GM12878 (cell line): Measurements from ENCODE around the gene PCAT6. TPM values are rescaled to one million over a fixed set of nuclear protein-coding genes. Genes with fewer than 3 reads are reported as not detected.

ENCODE experiments used
- ATAC-seq: fragments of 200-7000 bp; cut with Tn5 transposase; 3 replicates; pipeline ENCODE4 v1.9.1; 2020; ENCODE audit warnings: mild to moderate bottlenecking, moderate library complexity
- BruUV-seq: library from RNA; stranded (reverse); fragments of 400-500 nt; replicated peaks from 2 replicates; lab custom pipeline; 2021; lab: Mats Ljungman, UMichigan
- CTCF ChIA-PET: fragments of 300-600 bp; sonication (Branson Sonifier 250); formaldehyde crosslinking; extraction: SDS; loops from one replicate; lab custom pipeline; 2021; ENCODE audit warnings: inconsistent platforms; lab: Yijun Ruan, JAX
- POLR2A ChIA-PET: fragments of 350-600 bp; formaldehyde crosslinking; extraction: SDS; loops from one replicate; lab custom pipeline; 2021; ENCODE audit warnings: inconsistent platforms; lab: Charles Lee
- RAD21 ChIA-PET: fragments of 300-600 bp; sonication (Branson Sonifier 250); formaldehyde crosslinking; loops from one replicate; lab custom pipeline; 2023; ENCODE audit warnings: antibody characterized with exemption; ENCODE audit not compliant: unreplicated experiment; lab: Charles Lee
- SMC1A ChIA-PET: fragments of 300-600 bp; sonication (Branson Sonifier 250); formaldehyde crosslinking; loops from one replicate; lab custom pipeline; 2023; ENCODE audit not compliant: unreplicated experiment, uncharacterized antibody; lab: Charles Lee
- DNase-seq: peaks from one replicate; pipeline ENCODE4 v3.0.0-alpha.2; 2011; ENCODE audit warnings: low read depth, low spot score
- FAIRE-seq: peaks from 3 replicates; lab custom pipeline; 2011; peaks lifted over from hg19 to GRCh38; lab: Jason Lieb, UNC
- H2AFZ ChIP-seq: 2 replicates; pipeline ENCODE4 v1.6.0; 2011; ENCODE audit warnings: low read depth, low read length, control low read depth; ENCODE audit not compliant: control insufficient read depth
- H3K27ac ChIP-seq: 2 replicates; pipeline ENCODE4 v1.5.1; 2011; ENCODE audit warnings: control low read depth; ENCODE audit not compliant: control insufficient read depth, insufficient read depth
- H3K27me3 ChIP-seq, 2 experiments: replicated peaks in 1 of 2; 2 replicates each; pipeline versions ENCODE4 v1.6.0 to v1.6.1; 2011; ENCODE audit warnings: low read length in 1 of 2; ENCODE audit not compliant: control insufficient read depth in 2 of 2, insufficient read depth in 2 of 2
- H3K36me3 ChIP-seq, 2 experiments: 2 replicates each; pipeline ENCODE4 v1.5.1; 2011; ENCODE audit warnings: low read length in 1 of 2; ENCODE audit not compliant: control insufficient read depth in 2 of 2, insufficient read depth in 2 of 2
- H3K4me1 ChIP-seq: 2 replicates; pipeline ENCODE4 v1.6.1; 2011; ENCODE audit warnings: mild to moderate bottlenecking, low read length, moderate library complexity, mixed read lengths; ENCODE audit not compliant: control insufficient read depth, insufficient read depth
- H3K4me2 ChIP-seq: 2 replicates; pipeline ENCODE4 v1.6.0; 2011; ENCODE audit warnings: control low read depth; ENCODE audit not compliant: control insufficient read depth, insufficient read depth
- H3K4me3 ChIP-seq: fragments of 200-600 bp; sonication (generic); 2 replicates; pipeline ENCODE4 v1.5.1; 2016
- H3K79me2 ChIP-seq: 2 replicates; pipeline ENCODE4 v1.6.0; 2011; ENCODE audit warnings: low read length; ENCODE audit not compliant: control insufficient read depth, insufficient read depth
- H3K9ac ChIP-seq: 2 replicates; pipeline ENCODE4 v1.8.0; 2011; ENCODE audit warnings: low read length, control low read depth, mixed read lengths; ENCODE audit not compliant: control insufficient read depth, insufficient read depth
- H3K9me3 ChIP-seq: replicated peaks from 3 replicates; pipeline ENCODE4 v1.5.1; 2011; ENCODE audit warnings: mild to moderate bottlenecking, low read length; ENCODE audit not compliant: control insufficient read depth, insufficient read depth
- H4K20me1 ChIP-seq: 2 replicates; pipeline ENCODE4 v1.6.0; 2011; ENCODE audit not compliant: control insufficient read depth, insufficient read depth
- BMI1 ChIP-seq: fragments of 450-650 bp; IDR thresholded peaks from 2 replicates; pipeline ENCODE4 v1.6.1; 2016; ENCODE audit warnings: mild to moderate bottlenecking, moderate library complexity, borderline replicate concordance
- HSF1 ChIP-seq: fragments of 150-350 bp; IDR thresholded peaks from 2 replicates; pipeline ENCODE4 v1.6.1; 2014; ENCODE audit warnings: mild to moderate bottlenecking, low read depth, low read length
- IKZF1 ChIP-seq: fragments of 450-650 bp; conservative IDR thresholded peaks from 2 replicates; pipeline ENCODE4 v1.6.1; 2017; ENCODE audit warnings: antibody characterized with exemption, mild to moderate bottlenecking
- IRF5 ChIP-seq: fragments of 450-650 bp; IDR thresholded peaks from 2 replicates; pipeline ENCODE4 v1.6.1; 2017; ENCODE audit warnings: borderline replicate concordance
- JUND ChIP-seq: IDR thresholded peaks from 2 replicates; pipeline ENCODE4 v1.6.1; 2012; ENCODE audit warnings: low read depth, mild to moderate bottlenecking, low read length, improper control_type of control experiment, moderate library complexity
- KDM1A ChIP-seq: fragments of 200-600 bp; sonication (generic); IDR thresholded peaks from 2 replicates; pipeline ENCODE4 v1.6.1; 2016; ENCODE audit warnings: borderline replicate concordance
- LARP7 ChIP-seq: fragments of 450-650 bp; IDR thresholded peaks from 2 replicates; pipeline ENCODE4 v1.6.1; 2017; ENCODE audit warnings: mild to moderate bottlenecking
- MYC ChIP-seq: IDR thresholded peaks from 2 replicates; pipeline ENCODE4 v1.6.1; 2011; ENCODE audit warnings: mild to moderate bottlenecking, low read length, moderate library complexity, inconsistent platforms; ENCODE audit not compliant: insufficient read depth, insufficient replicate concordance, insufficient read length, severe bottlenecking
- NR2C1 ChIP-seq: fragments of 450-650 bp; IDR thresholded peaks from 2 replicates; pipeline ENCODE4 v1.6.1; 2017; ENCODE audit warnings: antibody characterized with exemption, mild to moderate bottlenecking, moderate library complexity
- RAD21 ChIP-seq: IDR thresholded peaks from 2 replicates; pipeline ENCODE4 v1.6.1; 2011; ENCODE audit warnings: mild to moderate bottlenecking, low read depth, low read length, moderate library complexity; ENCODE audit not compliant: insufficient read depth
- RUNX3 ChIP-seq: IDR thresholded peaks from 2 replicates; pipeline ENCODE4 v1.6.1; 2012; ENCODE audit warnings: low read length, inconsistent platforms
- SMARCA5 ChIP-seq: fragments of 450-650 bp; IDR thresholded peaks from 2 replicates; pipeline ENCODE4 v1.6.1; 2017; ENCODE audit warnings: mild to moderate bottlenecking
- WRNIP1 ChIP-seq: IDR thresholded peaks from 2 replicates; pipeline ENCODE4 v1.6.1; 2011; ENCODE audit warnings: low read depth, low read length, improper control_type of control experiment, borderline replicate concordance
- YY1 ChIP-seq: IDR thresholded peaks from 2 replicates; pipeline ENCODE4 v1.6.1; 2011; ENCODE audit warnings: low read depth, mild to moderate bottlenecking, low read length
- WGBS: methylation state at CpG from one replicate; pipeline ENCODE4 v1.1.6; 2016; ENCODE audit warnings: low lambda C conversion rate; ENCODE audit not compliant: insufficient replicate concordance, insufficient coverage; ENCODE audit errors: missing lambda C conversion rate; 5-methylcytosine and 5-hydroxymethylcytosine counted together
- in situ Hi-C: fragments of 300-500 bp; cut with MboI; formaldehyde crosslinking; loops from 9 replicates; pipeline ENCODE4 v1.14.3; 2018; ENCODE audit warnings: mixed read lengths
- intact Hi-C: fragments of 100-400 bp; cut with micrococcal nuclease; formaldehyde crosslinking; loops from one replicate; pipeline ENCODE4 v1.14.2; 2022; ENCODE audit not compliant: unreplicated experiment
- polyA plus RNA-seq, 11 experiments: library from polyadenylated mRNA; depleted of rRNA in 4 of 11; unstranded in 6 of 11; stranded (reverse) in 5 of 11; fragments of >200 nt; fragmentation: Nextera tagmentation in 4 of 11; fragmentation: Illumina TruSeq in 1 of 11; extraction: Ambion mirVana in 4 of 11; extraction: Trizol in 1 of 11; gene quantifications; 1 replicate in 1 of 11; 2 replicates in 10 of 11; pipeline versions ENCODE4 v1.2.1 to v1.2.3, GENCODE V29; 2011 to 2016; ENCODE audit warnings: inconsistent platforms in 2 of 11, missing spikeins in 2 of 11, low read depth in 1 of 11
- total RNA-seq, 4 experiments: library from RNA; depleted of rRNA in 3 of 4; stranded (reverse); fragments of >200 nt in 3 of 4; fragmentation: Illumina TruSeq in 1 of 4; extraction: Trizol in 1 of 4; gene quantifications; 2 replicates each; pipeline versions ENCODE4 v1.2.1 to v1.2.3, GENCODE V29; 2013 to 2021
- TF ChIP-seq, protein P1 (sequence below): fragments of 450-650 bp; IDR thresholded peaks from 2 replicates; pipeline ENCODE4 v1.6.1; 2018; ENCODE audit warnings: mild to moderate bottlenecking, low read depth, moderate library complexity; ENCODE audit not compliant: partially characterized antibody
- TF ChIP-seq, protein P2 (sequence below), 3 experiments: IDR thresholded peaks in 2 of 3; conservative IDR thresholded peaks in 1 of 3; 2 replicates each; pipeline ENCODE4 v1.5.1; 2011; ENCODE audit warnings: low read depth in 3 of 3, low read length in 3 of 3, mild to moderate bottlenecking in 3 of 3, control low read depth in 2 of 3, moderate library complexity in 2 of 3, inconsistent platforms in 1 of 3, mixed read lengths in 1 of 3; ENCODE audit not compliant: control insufficient read depth in 2 of 3, insufficient read depth in 1 of 3; ENCODE audit errors: extremely low read depth in 1 of 3

The PCAT6 gene
- total and polyA plus RNA-seq, 10 of the 15 experiments (the other 5 are each of a cell fraction or from before 2014, with no cell fraction given) = 0.16 to 0.83 (median 0.48) TPM; not detected in 4

DNA sequence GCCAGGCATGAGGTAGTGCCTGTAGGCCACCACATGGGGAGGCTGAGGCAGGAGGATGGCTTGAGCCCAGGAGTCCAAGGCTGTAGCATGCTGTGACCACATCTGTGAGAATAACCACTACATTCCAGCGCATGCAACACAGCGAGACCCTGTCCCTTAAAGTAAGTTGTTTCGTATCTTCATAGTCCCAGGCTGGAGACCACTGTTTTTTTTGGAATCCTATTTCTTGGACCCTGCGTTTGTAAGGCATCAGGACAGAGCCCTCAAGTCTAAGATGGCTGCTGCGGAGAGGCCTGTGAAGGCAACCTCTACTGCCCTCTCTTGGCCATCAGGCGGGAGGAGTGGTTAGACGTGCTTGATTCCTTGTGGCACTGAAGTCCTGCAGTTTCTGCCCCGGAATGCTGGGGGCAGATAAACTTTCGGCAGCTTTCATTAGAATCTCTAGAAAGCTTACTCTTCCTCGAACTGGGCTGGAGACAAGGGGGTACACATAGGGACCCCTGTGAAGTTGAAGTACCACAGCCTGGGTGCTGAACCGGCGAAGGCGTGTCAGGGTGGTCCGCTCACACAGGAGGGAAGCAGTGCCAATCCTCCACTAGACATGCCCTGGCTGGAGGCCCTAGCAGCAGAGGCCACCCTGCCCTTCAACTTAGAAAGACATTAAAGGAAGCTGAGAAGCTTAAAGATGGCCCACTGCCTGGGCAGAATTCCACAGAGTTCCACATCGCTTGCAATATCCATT lies 41.6 kb downstream of the PCAT6 start:
- Histone ChIP-seq H2AFZ (peak overlapping the region; percentile 76), H3K9ac (no peak overlapping the region), H3K36me3 (no peaks in the 10 kb centered on the region), H3K79me2 (no peaks in the 10 kb centered on the region), H3K27me3 (no peaks in the 10 kb centered on the region), H3K9me3 (no peaks in the 10 kb centered on the region), H4K20me1 (no peaks in the 10 kb centered on the region), H3K27ac (no peak overlapping the region), H3K4me1 (peaks cover 7% of the 10 kb centered on the region; the same call in 1 of the 2 replicates), H3K4me2 (no peak overlapping the region), H3K4me3 (no peak overlapping the region)
- CTCF ChIA-PET = interaction anchor here (1.5 to 3.5 kb wide), 4 partner anchors 10 to 103 kb away, joined by 3 to 14 read pairs (median 8); no protein-coding TSS in a partner anchor
- peak; percentile 91 for ATAC-seq
- BruUV-seq = no TSS peak
- peak; percentile 64 for FAIRE-seq
- WGBS = 60% methylated on average over 15 of the region's 15 CpGs
- SMC1A ChIA-PET = interaction anchor here (1.8 kb wide), 1 partner anchor 10 kb away, joined by 8 read pairs; no protein-coding TSS in a partner anchor
- POLR2A ChIA-PET = interaction anchor here (0.5 kb wide), 1 partner anchor 105 kb away, joined by 5 read pairs; no protein-coding TSS in a partner anchor
- RAD21 ChIA-PET = no interaction called here
- DNase-seq = no peak
- in situ Hi-C loops (no loop called here), intact Hi-C loops (no loop called here)
- TF ChIP-seq HSF1 (no peak), LARP7 (no peak), IRF5 (no peak), BMI1 (no peak), WRNIP1 (no peak), MYC (no peak), JUND (no peak), NR2C1 (no peak), KDM1A (no peak), RUNX3 (peak; percentile 45; the same call in 1 of the 2 replicates), IKZF1 (no peak), SMARCA5 (no peak), RAD21 (peak; percentile 85), YY1 (peak; percentile 97)
- TF ChIP-seq, protein P1, sequence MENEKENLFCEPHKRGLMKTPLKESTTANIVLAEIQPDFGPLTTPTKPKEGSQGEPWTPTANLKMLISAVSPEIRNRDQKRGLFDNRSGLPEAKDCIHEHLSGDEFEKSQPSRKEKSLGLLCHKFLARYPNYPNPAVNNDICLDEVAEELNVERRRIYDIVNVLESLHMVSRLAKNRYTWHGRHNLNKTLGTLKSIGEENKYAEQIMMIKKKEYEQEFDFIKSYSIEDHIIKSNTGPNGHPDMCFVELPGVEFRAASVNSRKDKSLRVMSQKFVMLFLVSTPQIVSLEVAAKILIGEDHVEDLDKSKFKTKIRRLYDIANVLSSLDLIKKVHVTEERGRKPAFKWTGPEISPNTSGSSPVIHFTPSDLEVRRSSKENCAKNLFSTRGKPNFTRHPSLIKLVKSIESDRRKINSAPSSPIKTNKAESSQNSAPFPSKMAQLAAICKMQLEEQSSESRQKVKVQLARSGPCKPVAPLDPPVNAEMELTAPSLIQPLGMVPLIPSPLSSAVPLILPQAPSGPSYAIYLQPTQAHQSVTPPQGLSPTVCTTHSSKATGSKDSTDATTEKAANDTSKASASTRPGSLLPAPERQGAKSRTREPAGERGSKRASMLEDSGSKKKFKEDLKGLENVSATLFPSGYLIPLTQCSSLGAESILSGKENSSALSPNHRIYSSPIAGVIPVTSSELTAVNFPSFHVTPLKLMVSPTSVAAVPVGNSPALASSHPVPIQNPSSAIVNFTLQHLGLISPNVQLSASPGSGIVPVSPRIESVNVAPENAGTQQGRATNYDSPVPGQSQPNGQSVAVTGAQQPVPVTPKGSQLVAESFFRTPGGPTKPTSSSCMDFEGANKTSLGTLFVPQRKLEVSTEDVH = no peak
- TF ChIP-seq, protein P2, sequence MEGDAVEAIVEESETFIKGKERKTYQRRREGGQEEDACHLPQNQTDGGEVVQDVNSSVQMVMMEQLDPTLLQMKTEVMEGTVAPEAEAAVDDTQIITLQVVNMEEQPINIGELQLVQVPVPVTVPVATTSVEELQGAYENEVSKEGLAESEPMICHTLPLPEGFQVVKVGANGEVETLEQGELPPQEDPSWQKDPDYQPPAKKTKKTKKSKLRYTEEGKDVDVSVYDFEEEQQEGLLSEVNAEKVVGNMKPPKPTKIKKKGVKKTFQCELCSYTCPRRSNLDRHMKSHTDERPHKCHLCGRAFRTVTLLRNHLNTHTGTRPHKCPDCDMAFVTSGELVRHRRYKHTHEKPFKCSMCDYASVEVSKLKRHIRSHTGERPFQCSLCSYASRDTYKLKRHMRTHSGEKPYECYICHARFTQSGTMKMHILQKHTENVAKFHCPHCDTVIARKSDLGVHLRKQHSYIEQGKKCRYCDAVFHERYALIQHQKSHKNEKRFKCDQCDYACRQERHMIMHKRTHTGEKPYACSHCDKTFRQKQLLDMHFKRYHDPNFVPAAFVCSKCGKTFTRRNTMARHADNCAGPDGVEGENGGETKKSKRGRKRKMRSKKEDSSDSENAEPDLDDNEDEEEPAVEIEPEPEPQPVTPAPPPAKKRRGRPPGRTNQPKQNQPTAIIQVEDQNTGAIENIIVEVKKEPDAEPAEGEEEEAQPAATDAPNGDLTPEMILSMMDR (IDR thresholded peaks at IDR 0.05 in 2 of 3, conservative IDR thresholded peaks at IDR 0.05 in 1 of 3; ENCODE audit: control insufficient read depth in 2 of 3, extremely low read depth in 1 of 3, insufficient read depth in 1 of 3, low read depth in 3 of 3, low read length in 3 of 3) = peak; percentile 45 to 51 (median 48)
